ENCODE data around the gene ZNF467. TPM values are rescaled to one million over a fixed set of nuclear protein-coding genes. Genes with fewer than 3 reads are reported as not detected.
A peak's percentile ranks its signal among the peaks of the same experiment; 100 is the strongest.

ZNF467 gene
- total and polyA plus RNA-seq, 2 of the 8 experiments (the other 6 are each of a cell fraction or from before 2014, with no cell fraction given), result 0.50 to 0.51 TPM

GRCh38 chr7:149811221-149811620 lies 37.8 kb upstream of the ZNF467 start:
- H3K18ac ChIP-seq (ENCODE audit: extremely low read depth, low read length), result no peak overlapping the region
- no peak overlapping the region for H3K4me2 ChIP-seq (ENCODE audit: insufficient read depth in 1 of 2, low read depth in 2 of 2, low read length in 2 of 2)
- H2BK12ac ChIP-seq (ENCODE audit: low read depth, low read length), result no peak overlapping the region
- H3K79me1 ChIP-seq (ENCODE audit: low read depth, low read length), result no peaks in the 10 kb centered on the region
- no peak overlapping the region for H4K91ac ChIP-seq (replicated peaks; ENCODE audit: insufficient read length, low read length)
- H3K56ac ChIP-seq (replicated peaks; ENCODE audit: insufficient read length, low read depth, low read length), result no peak overlapping the region
- no peak overlapping the region for H3K4ac ChIP-seq (replicated peaks; ENCODE audit: insufficient read length, low read depth, low read length)
- H2BK120ac ChIP-seq (replicated peaks; ENCODE audit: low read depth, low read length), result no peak overlapping the region
- no peak overlapping the region for H3K9ac ChIP-seq (replicated peaks in 1 of 4; ENCODE audit: extremely low read depth in 1 of 4, low read depth in 3 of 4, low read length in 3 of 4)
- H2AFZ ChIP-seq (ENCODE audit: low read length), result no peak overlapping the region
- 0 out of 2 replicates have a peak overlapping the region, but pooled peaks have one; percentile 31 for H2AK5ac ChIP-seq (ENCODE audit: low read depth, low read length)
- H4K8ac ChIP-seq (ENCODE audit: extremely low read depth, insufficient read depth, low read length), result no peak overlapping the region
- no peaks in the 10 kb centered on the region for H3K36me3 ChIP-seq (ENCODE audit: control insufficient read depth in 2 of 4, insufficient read depth in 4 of 4, low read length in 3 of 4)
- H3K79me2 ChIP-seq (ENCODE audit: control insufficient read depth in 1 of 2, insufficient read depth in 2 of 2, low read length in 2 of 2), result no peaks in the 10 kb centered on the region
- no peaks in the 10 kb centered on the region for H3K23me2 ChIP-seq (ENCODE audit: low read depth, low read length)
- H2BK5ac ChIP-seq (ENCODE audit: low read depth, low read length), result no peak overlapping the region
- no peak overlapping the region for H4K5ac ChIP-seq (ENCODE audit: insufficient read length, low read depth, low read length)
- H2BK20ac ChIP-seq (ENCODE audit: low read length), result no peak overlapping the region
- no peaks in the 10 kb centered on the region for H3K27me3 ChIP-seq (replicated peaks in 1 of 4; ENCODE audit: control insufficient read depth in 3 of 4, extremely low read depth in 1 of 4, insufficient read depth in 3 of 4, low read length in 3 of 4)
- 64% methylated on average over 2 of the region's 3 CpGs; no CpG with 5 or more reads in 1 of the 2 experiments for WGBS, 2 experiments (ENCODE audit: extremely low coverage in 1 of 2, insufficient coverage in 1 of 2, insufficient read length in 1 of 2, insufficient replicate concordance in 2 of 2, low coverage in 1 of 2, low lambda C conversion rate in 2 of 2, missing lambda C conversion rate in 1 of 2)
- H3K4me3 ChIP-seq (ENCODE audit: extremely low read depth in 1 of 4, insufficient read depth in 2 of 4, low read depth in 3 of 4, low read length in 4 of 4), result no peak overlapping the region
- CTCF ChIA-PET (ENCODE audit: partially characterized antibody), result interaction anchor here (0.7 to 10.3 kb wide), 12 partner anchors 8 to 148 kb away, joined by 3 to 209 read pairs (median 10); no protein-coding TSS in a partner anchor
- DNase-seq (ENCODE audit: low read depth in 1 of 2, low spot score in 2 of 2), result no peak
- H3K14ac ChIP-seq (ENCODE audit: insufficient read length), result no peak overlapping the region
- peaks cover 0 to 17% (median 5%) of the 10 kb centered on the region in 4 experiments; a peak in 6 of 7 replicates for H3K4me1 ChIP-seq (replicated peaks in 1 of 4; ENCODE audit: control insufficient read depth in 3 of 4, insufficient read depth in 4 of 4, low read length in 3 of 4)
- no peak overlapping the region for H2BK15ac ChIP-seq (ENCODE audit: low read length)
- TF ChIP-seq POLR2A (IDR thresholded peaks at IDR 0.05; ENCODE audit: control extremely low read depth in 1 of 2, low read depth in 2 of 2, low read length in 2 of 2), result no peak
- no peak for TF ChIP-seq FOSL1 (IDR thresholded peaks at IDR 0.05; ENCODE audit: insufficient read depth, low read depth, low read length)
- no peak for TF ChIP-seq RNF2 (IDR thresholded peaks at IDR 0.05; ENCODE audit: borderline replicate concordance, low read depth, low read length, missing control alignments, poor library complexity, severe bottlenecking)
- no peak for TF ChIP-seq CREB1 (IDR thresholded peaks at IDR 0.05)
- no peak for TF ChIP-seq SIX5 (IDR thresholded peaks at IDR 0.05; ENCODE audit: low read depth, low read length)
- no peak for TF ChIP-seq SIN3A (conservative IDR thresholded peaks at IDR 0.05 in 1 of 2, IDR thresholded peaks at IDR 0.05 in 1 of 2; ENCODE audit: low read depth in 1 of 2, low read length in 2 of 2)
- TF ChIP-seq CTCF (IDR thresholded peaks at IDR 0.05; ENCODE audit: control extremely low read depth in 1 of 3, insufficient read depth in 1 of 3, low read depth in 1 of 3, low read length in 3 of 3), result peak in 2 of 3 experiments; percentile 25 to 51; a peak in 2 of 4 replicates
- TF ChIP-seq HDAC6 (IDR thresholded peaks at IDR 0.05; ENCODE audit: low read depth, low read length), result no peak
- POLR2A ChIA-PET (ENCODE audit: partially characterized antibody), result no interaction called here
- no peak overlapping the region for H3K27ac ChIP-seq (ENCODE audit: low read depth, low read length)
- peaks cover 0 to 1% of the 10 kb centered on the region in 2 experiments for H4K20me1 ChIP-seq (replicated peaks in 1 of 2; ENCODE audit: control insufficient read depth in 1 of 2, insufficient read depth in 2 of 2, low read length in 2 of 2)
- no peak overlapping the region for H3K23ac ChIP-seq (ENCODE audit: insufficient read length)
- H3K9me3 ChIP-seq (ENCODE audit: insufficient read depth in 2 of 2, low read depth in 1 of 2, low read length in 1 of 2), result no peaks in the 10 kb centered on the region
- FAIRE-seq, result no peak

Data from H1 (cell line).